ENCODE results near the gene MRPS2. TPM values are rescaled to one million over a fixed set of nuclear protein-coding genes. Genes with fewer than 3 reads are reported as not detected.
"Not testable (repeated sequence)": the region's sequence is repeated elsewhere in the genome, so short reads cannot be mapped to it uniquely, and the experiment has no call there.

MRPS2 gene
- total RNA-seq, 2 experiments from 2014 or later = 33.8 to 37.5 TPM

- no peaks in the 10 kb centered on the region for H3K9me3 Mint-ChIP-seq
- H3K27ac Mint-ChIP-seq = no peak overlapping the region
- ChIA-PET CTCF (interaction anchor here (0.9 to 1.4 kb wide), 4 partner anchors 25 to 66 kb away, joined by 3 to 4 read pairs (median 4); no protein-coding TSS in a partner anchor), POLR2A (no interaction called here)
- peaks cover 23% of the 10 kb centered on the region for H3K4me1 Mint-ChIP-seq
- H3K27me3 Mint-ChIP-seq = peaks cover 6% of the 10 kb centered on the region
- no peak for DNase-seq
- no peak overlapping the region for H3K4me3 Mint-ChIP-seq
- peaks cover 22% of the 10 kb centered on the region for H3K36me3 Mint-ChIP-seq (ENCODE audit: low read depth)
Observed at GRCh38 chr9:135505406-135506187, 5.1 kb downstream of the MRPS2 start.

GRCh38 chr9:135506327-135507103, 6.0 kb downstream of the MRPS2 start:
- Mint-ChIP-seq H3K27me3 (peaks cover 7% of the 10 kb centered on the region), H3K36me3 (ENCODE audit: low read depth) (peaks cover 22% of the 10 kb centered on the region), H3K4me1 (peaks cover 30% of the 10 kb centered on the region), H3K27ac (no peak overlapping the region), H3K9me3 (no peaks in the 10 kb centered on the region), H3K4me3 (no peak overlapping the region)
- DNase-seq = no peak
- POLR2A ChIA-PET = no interaction called here
- CTCF ChIA-PET = interaction anchor here (0.9 kb wide), 1 partner anchor 26 kb away, joined by 3 read pairs; no protein-coding TSS in a partner anchor

DNA sequence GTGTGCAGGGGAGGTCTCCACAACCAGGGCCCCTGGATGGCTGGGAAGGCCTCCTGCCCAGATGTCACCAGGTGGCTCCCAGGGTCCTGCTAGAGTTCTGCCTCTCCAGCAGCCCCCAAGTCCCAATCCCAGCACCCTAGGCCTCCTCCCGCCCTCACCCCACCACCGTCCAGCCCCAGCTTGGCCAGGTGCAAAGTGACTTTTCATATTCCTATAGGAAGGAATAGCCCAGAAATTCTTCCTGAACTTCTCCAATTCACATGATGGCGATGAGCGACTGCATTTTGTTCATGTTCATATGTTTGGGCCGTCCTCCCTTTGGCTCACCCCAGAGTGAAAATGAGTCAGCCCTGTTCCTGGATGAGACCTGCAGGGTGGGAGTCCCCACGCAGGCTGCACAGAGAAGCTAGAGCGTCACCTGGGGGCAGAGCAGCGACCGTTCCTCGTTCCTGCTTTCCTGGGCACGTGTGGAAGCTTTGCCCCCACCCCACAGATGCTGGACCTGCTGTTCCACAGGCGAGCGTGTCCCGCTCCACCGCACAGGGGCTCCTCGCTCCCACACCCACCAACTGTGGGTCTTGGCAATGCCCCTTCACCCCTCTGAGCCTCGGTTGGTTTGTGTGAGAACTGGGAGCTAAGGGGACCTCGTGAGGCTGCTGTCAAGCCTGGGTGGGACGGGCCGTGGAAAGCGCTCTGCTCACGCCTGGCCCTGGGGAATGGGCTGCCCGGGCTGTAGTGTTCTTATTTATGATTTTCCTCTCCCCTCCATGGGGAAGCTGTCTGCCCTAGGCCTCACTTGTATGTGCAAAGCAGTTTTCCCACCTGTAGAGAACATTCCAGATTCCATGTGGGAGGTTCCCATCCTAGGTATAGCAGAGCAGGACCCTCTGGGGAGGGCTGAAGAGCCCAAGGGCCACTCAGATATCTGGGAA, 6.9 kb downstream of the MRPS2 start:
- Mint-ChIP-seq H3K4me1 (peaks cover 29% of the 10 kb centered on the region), H3K9me3 (no peaks in the 10 kb centered on the region), H3K4me3 (no peak overlapping the region), H3K27me3 (peaks cover 7% of the 10 kb centered on the region), H3K36me3 (ENCODE audit: low read depth) (peaks cover 22% of the 10 kb centered on the region), H3K27ac (no peak overlapping the region)
- CTCF ChIA-PET = no interaction called here
- POLR2A ChIA-PET = no interaction called here
- DNase-seq = no peak

GRCh38 chr9:135508211-135508820, 7.8 kb downstream of the MRPS2 start:
- no peaks in the 10 kb centered on the region for H3K9me3 Mint-ChIP-seq
- peaks cover 27% of the 10 kb centered on the region for H3K4me1 Mint-ChIP-seq
- CTCF ChIA-PET = no interaction called here
- no peak overlapping the region for H3K4me3 Mint-ChIP-seq
- no peak for DNase-seq
- POLR2A ChIA-PET = no interaction called here
- peaks cover 18% of the 10 kb centered on the region for H3K36me3 Mint-ChIP-seq (ENCODE audit: low read depth)
- no peak overlapping the region for H3K27ac Mint-ChIP-seq
- peaks cover 7% of the 10 kb centered on the region for H3K27me3 Mint-ChIP-seq

- no peak overlapping the region for H3K4me3 Mint-ChIP-seq
- CTCF ChIA-PET = no interaction called here
Observed at GRCh38 chr9:135509458-135509857, 9.0 kb downstream of the MRPS2 start.

GRCh38 chr9:135512241-135512603, 11.7 kb downstream of the MRPS2 start:
- H3K4me1 Mint-ChIP-seq = peaks cover 32% of the 10 kb centered on the region
- DNase-seq = no peak
- ChIA-PET CTCF (no interaction called here), POLR2A (interaction anchor here (1.0 kb wide), 1 partner anchor 11 kb away, joined by 4 read pairs; no protein-coding TSS in a partner anchor)
- peaks cover 7% of the 10 kb centered on the region for H3K27me3 Mint-ChIP-seq
- no peaks in the 10 kb centered on the region for H3K9me3 Mint-ChIP-seq
- H3K36me3 Mint-ChIP-seq (ENCODE audit: low read depth) = no peaks in the 10 kb centered on the region
- no peak overlapping the region for H3K27ac Mint-ChIP-seq
- no peak overlapping the region for H3K4me3 Mint-ChIP-seq

More at GRCh38 chr9:135509458-135509857, 9.0 kb downstream of the MRPS2 start:
- Mint-ChIP-seq H3K36me3 (ENCODE audit: low read depth) (peaks cover 9% of the 10 kb centered on the region), H3K27ac (no peak overlapping the region), H3K27me3 (peaks cover 7% of the 10 kb centered on the region), H3K9me3 (no peaks in the 10 kb centered on the region), H3K4me1 (peaks cover 23% of the 10 kb centered on the region)
- no peak for DNase-seq
- POLR2A ChIA-PET = no interaction called here

- Mint-ChIP-seq H3K4me1 (peaks cover 32% of the 10 kb centered on the region), H3K27ac (no peak overlapping the region), H3K4me3 (no peak overlapping the region), H3K27me3 (peaks cover 14% of the 10 kb centered on the region), H3K9me3 (no peaks in the 10 kb centered on the region), H3K36me3 (ENCODE audit: low read depth) (no peaks in the 10 kb centered on the region)
- ChIA-PET POLR2A (interaction anchor here (1.0 kb wide), 1 partner anchor 12 kb away, joined by 4 read pairs; no protein-coding TSS in a partner anchor), CTCF (interaction anchor here (0.6 kb wide), 1 partner anchor 335 kb away, joined by 4 read pairs; no protein-coding TSS in a partner anchor)
- no peak for DNase-seq
Observed at GRCh38 chr9:135512904-135513303, 12.4 kb downstream of the MRPS2 start.

GRCh38 chr9:135513351-135513846, 12.9 kb downstream of the MRPS2 start:
- H3K27me3 Mint-ChIP-seq = peaks cover 17% of the 10 kb centered on the region
- ChIA-PET POLR2A (no interaction called here), CTCF (interaction anchor here (0.6 kb wide), 1 partner anchor 335 kb away, joined by 4 read pairs; no protein-coding TSS in a partner anchor)
- no peaks in the 10 kb centered on the region for H3K36me3 Mint-ChIP-seq (ENCODE audit: low read depth)
- DNase-seq = no peak
- no peak overlapping the region for H3K27ac Mint-ChIP-seq
- no peaks in the 10 kb centered on the region for H3K9me3 Mint-ChIP-seq
- H3K4me1 Mint-ChIP-seq = peaks cover 32% of the 10 kb centered on the region
- no peak overlapping the region for H3K4me3 Mint-ChIP-seq

DNA sequence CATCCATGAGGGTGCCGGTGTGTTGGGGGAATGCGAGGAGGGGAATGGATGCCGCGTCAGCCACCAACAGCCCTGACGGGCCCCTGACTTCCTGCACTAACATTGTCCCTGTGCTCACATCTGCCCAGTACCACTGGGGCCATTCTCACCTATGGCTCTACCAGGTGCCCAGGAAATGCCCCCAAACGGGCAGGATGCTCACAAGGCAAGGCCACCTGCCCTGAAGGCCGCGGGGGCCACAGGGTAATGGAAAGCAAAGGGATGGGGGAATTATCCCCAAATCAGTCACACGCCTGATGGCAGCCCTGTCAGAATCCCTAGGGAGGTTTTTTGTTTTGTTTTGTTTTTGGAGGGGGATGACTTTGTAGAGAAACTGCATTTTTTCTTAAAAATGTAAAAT, 13.4 kb downstream of the MRPS2 start:
- H3K4me1 Mint-ChIP-seq = peaks cover 32% of the 10 kb centered on the region
- H3K36me3 Mint-ChIP-seq (ENCODE audit: low read depth); POLR2A ChIA-PET; H3K27ac Mint-ChIP-seq; CTCF ChIA-PET; H3K4me3 Mint-ChIP-seq; DNase-seq; H3K9me3 Mint-ChIP-seq: not testable (repeated sequence)
- peaks cover 20% of the 10 kb centered on the region for H3K27me3 Mint-ChIP-seq

DNA sequence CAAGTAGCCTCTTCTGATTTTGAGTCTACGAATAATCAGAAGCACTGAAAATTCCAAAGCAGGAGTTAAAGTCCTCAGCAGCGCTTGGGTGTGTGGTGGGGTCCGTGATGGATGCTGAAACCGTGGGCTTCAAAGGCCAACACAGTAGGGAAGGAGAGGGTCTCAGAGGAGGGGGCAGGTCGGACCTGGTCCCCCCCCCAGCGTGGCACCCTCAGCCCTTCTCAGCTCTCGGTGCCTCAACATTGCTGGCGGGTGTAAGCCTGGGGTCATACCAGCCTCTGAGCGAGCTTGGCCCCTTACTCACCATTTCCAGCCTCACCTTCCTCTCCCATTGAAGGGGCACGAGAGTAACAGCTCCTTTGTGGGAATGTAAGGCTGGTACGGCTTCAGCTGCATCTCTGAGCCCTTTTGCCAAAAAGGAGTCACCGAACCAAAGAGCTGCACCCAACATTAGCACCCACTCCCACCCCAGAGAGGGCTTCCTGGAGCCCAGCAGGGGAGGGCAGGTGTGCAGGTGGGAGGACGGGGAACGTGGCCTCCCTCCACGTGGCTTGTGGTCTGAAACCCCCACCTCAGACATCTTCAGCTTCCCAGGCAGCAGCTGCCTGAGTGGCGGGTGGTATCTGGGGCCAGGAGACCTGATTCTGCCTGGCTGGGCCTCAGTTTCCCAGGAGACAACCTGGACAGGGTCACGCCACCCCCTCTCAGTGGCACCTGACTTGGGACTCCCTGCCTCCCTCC, 14.0 kb downstream of the MRPS2 start:
- ChIA-PET CTCF (no interaction called here), POLR2A (no interaction called here)
- DNase-seq = no peak
- H3K27ac Mint-ChIP-seq = no peak overlapping the region
- no peak overlapping the region for H3K4me3 Mint-ChIP-seq
- H3K27me3 Mint-ChIP-seq = peaks cover 20% of the 10 kb centered on the region
- H3K4me1 Mint-ChIP-seq = peaks cover 32% of the 10 kb centered on the region
- no peaks in the 10 kb centered on the region for H3K9me3 Mint-ChIP-seq
- no peaks in the 10 kb centered on the region for H3K36me3 Mint-ChIP-seq (ENCODE audit: low read depth)

DNA sequence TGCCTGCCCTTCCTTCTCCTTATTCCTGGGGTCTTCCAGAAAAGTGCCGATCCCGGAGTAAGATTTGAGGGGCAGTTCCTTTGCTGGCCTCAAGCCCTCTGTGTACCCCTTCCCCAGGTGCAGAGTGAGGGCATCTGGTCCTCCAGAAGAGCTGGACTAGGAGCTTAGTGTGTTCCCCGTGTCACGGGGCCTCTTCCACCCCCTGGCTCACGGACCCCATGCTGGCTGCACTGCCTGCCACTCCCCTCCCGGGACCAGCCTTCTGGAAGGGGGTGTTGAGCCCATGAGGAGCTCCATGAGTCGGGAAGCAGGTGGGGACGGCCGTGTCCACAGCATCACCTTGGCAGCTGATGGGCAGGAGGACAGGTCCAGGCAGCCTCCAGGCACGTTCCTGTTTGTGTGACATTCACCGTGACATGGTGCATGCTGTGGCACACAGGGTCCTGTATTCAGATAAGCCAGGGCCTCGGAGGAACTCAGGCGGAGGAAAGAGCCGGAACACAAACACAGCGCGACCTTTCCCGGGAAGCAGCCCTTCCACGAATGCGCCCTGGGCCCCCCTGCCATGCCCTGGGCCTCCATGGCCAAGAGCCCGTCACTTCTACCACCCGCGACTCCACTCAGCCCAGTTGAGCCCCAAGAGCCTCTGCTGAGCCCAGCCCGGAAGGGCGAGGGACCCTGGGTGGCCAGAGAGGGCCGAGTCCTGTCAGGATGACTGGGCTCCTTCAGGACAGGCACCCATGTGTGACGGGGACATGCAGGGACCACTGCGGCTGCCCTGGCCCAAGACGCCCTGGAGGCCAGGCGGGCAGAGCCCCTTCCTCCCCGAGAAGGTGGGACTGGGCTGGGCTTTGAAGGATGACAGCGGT, 14.8 kb downstream of the MRPS2 start:
- ChIA-PET CTCF (no interaction called here), POLR2A (no interaction called here)
- H3K27me3 Mint-ChIP-seq = peaks cover 25% of the 10 kb centered on the region
- H3K27ac Mint-ChIP-seq = no peak overlapping the region
- no peak for DNase-seq
- no peaks in the 10 kb centered on the region for H3K9me3 Mint-ChIP-seq
- H3K4me1 Mint-ChIP-seq = peaks cover 31% of the 10 kb centered on the region
- H3K36me3 Mint-ChIP-seq (ENCODE audit: low read depth) = no peaks in the 10 kb centered on the region
- no peak overlapping the region for H3K4me3 Mint-ChIP-seq

Measured in activated CD4-positive, alpha-beta memory T cell treated with anti-CD3 and anti-CD28 coated beads, Interleukin-2, amount 10 ng/mL, durations not matched to agents 7 days and 5 days (primary cell).